ENCODE measurements around the gene MGP.

DNA sequence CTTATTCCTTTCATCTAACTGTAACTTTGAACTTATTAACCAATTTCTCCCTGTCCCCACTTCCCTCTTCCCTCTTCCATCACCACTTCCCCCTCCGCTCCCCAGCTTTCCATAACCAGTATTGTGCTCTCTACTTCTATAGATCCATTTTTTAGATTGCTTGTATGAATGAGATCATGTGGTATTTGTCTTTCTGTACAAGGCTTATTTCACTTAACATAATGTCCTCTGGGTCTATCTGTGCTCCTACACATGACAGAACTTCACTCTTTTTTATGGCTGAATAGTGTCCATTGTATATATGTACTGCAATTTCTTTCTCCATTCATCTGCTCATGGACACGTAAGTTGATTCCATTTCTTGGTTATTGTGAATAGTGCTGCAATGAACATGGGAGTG, 38.3 kb upstream of the MGP start:
- no peak for TF ChIP-seq CTCF (IDR thresholded peaks at IDR 0.05; ENCODE audit: low read depth, low read length)
- TF ChIP-seq MYC (IDR thresholded peaks at IDR 0.05; ENCODE audit: low read depth, low read length): no peak
- TF ChIP-seq, protein P1, sequence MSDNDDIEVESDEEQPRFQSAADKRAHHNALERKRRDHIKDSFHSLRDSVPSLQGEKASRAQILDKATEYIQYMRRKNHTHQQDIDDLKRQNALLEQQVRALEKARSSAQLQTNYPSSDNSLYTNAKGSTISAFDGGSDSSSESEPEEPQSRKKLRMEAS (IDR thresholded peaks at IDR 0.05; ENCODE audit: low read depth, low read length): no peak
- no peak for TF ChIP-seq POLR2A (IDR thresholded peaks at IDR 0.05; ENCODE audit: extremely low read depth, insufficient read length)
